Endothelial cell of umbilical vein (primary cell): ENCODE data around the gene TMTC1. TPM values are rescaled to one million over a fixed set of nuclear protein-coding genes. Genes with fewer than 3 reads are reported as not detected.

Source experiments
- BruUV-seq: library from RNA; stranded (reverse); fragments of 400-500 nt; replicated peaks from 2 replicates; lab custom pipeline; 2021; lab: Mats Ljungman, UMichigan
- CTCF ChIA-PET: fragments of 300-600, 350-600 bp; sonication (Branson Sonifier 250); formaldehyde crosslinking; loops from one replicate; lab custom pipeline; 2021; ENCODE audit warnings: antibody characterized with exemption, inconsistent platforms; lab: Charles Lee
- POLR2A ChIA-PET: fragments of 300-600, 350-600 bp; sonication (Branson Sonifier 250); formaldehyde crosslinking; loops from one replicate; lab custom pipeline; 2021; ENCODE audit warnings: antibody characterized with exemption, inconsistent platforms; lab: Charles Lee
- DNase-seq: peaks from one replicate; pipeline ENCODE4 v3.0.0-alpha.2; 2011; ENCODE audit warnings: low read depth, low spot score
- FAIRE-seq: peaks from 2 replicates; lab custom pipeline; 2011; peaks lifted over from hg19 to GRCh38; lab: Jason Lieb, UNC
- H2AFZ ChIP-seq: 2 replicates; pipeline ENCODE4 v1.6.0; 2012; ENCODE audit warnings: low read depth, low read length, control low read depth, inconsistent platforms
- H3K27ac ChIP-seq: 2 replicates; pipeline ENCODE4 v1.5.1; 2011; ENCODE audit warnings: low read depth, mild to moderate bottlenecking, control low read depth, low read length, moderate library complexity; ENCODE audit not compliant: insufficient read depth
- H3K27me3 ChIP-seq, 2 experiments: 2 replicates each; pipeline versions ENCODE4 v1.6.0 to v1.6.1; 2011; ENCODE audit warnings: low read length in 2 of 2, mixed read lengths in 1 of 2; ENCODE audit not compliant: control insufficient read depth in 2 of 2, insufficient read depth in 2 of 2
- H3K36me3 ChIP-seq, 2 experiments: 2 replicates in 1 of 2; 3 replicates in 1 of 2; pipeline ENCODE4 v1.5.1; 2011; ENCODE audit warnings: low read length in 2 of 2, mild to moderate bottlenecking in 1 of 2, moderate library complexity in 1 of 2; ENCODE audit not compliant: control insufficient read depth in 2 of 2, insufficient read depth in 2 of 2; ENCODE audit errors: extremely low read depth in 1 of 2
- H3K4me1 ChIP-seq: 3 replicates; pipeline ENCODE4 v1.5.1; 2011; ENCODE audit warnings: mild to moderate bottlenecking, low read length; ENCODE audit not compliant: control insufficient read depth, insufficient read depth; ENCODE audit errors: extremely low read depth
- H3K4me2 ChIP-seq: 2 replicates; pipeline ENCODE4 v1.6.1; 2011; ENCODE audit warnings: low read length, control low read depth, mixed read lengths; ENCODE audit not compliant: insufficient read depth
- H3K4me3 ChIP-seq, 3 experiments: fragments of 200-600 bp in 1 of 3; sonication (generic), shearing (Covaris generic) in 1 of 3; replicated peaks in 1 of 3; 2 replicates each; pipeline ENCODE4 v1.5.1; 2011 to 2016; ENCODE audit warnings: control low read depth in 3 of 3, low read length in 3 of 3, mild to moderate bottlenecking in 2 of 3, inconsistent platforms in 1 of 3, low read depth in 1 of 3, moderate library complexity in 1 of 3; ENCODE audit not compliant: insufficient read depth in 1 of 3
- H3K79me2 ChIP-seq: 2 replicates; pipeline ENCODE4 v1.6.0; 2012; ENCODE audit warnings: low read length, inconsistent platforms; ENCODE audit not compliant: control insufficient read depth, insufficient read depth
- H3K9ac ChIP-seq: replicated peaks from 2 replicates; pipeline ENCODE3; 2011; ENCODE audit warnings: low read length, control low read depth; ENCODE audit not compliant: insufficient read depth; ENCODE audit errors: extremely low read depth
- H3K9me1 ChIP-seq: replicated peaks from 3 replicates; pipeline ENCODE4 v1.6.0; 2011; ENCODE audit warnings: mild to moderate bottlenecking, low read length; ENCODE audit not compliant: control insufficient read depth, insufficient read depth; ENCODE audit errors: extremely low read depth
- H3K9me3 ChIP-seq: replicated peaks from 2 replicates; pipeline ENCODE4 v1.5.1; 2012; ENCODE audit warnings: low read length, inconsistent platforms; ENCODE audit not compliant: control insufficient read depth, insufficient read depth
- H4K20me1 ChIP-seq: replicated peaks from 2 replicates; pipeline ENCODE3; 2011; ENCODE audit warnings: mild to moderate bottlenecking, low read length; ENCODE audit not compliant: control insufficient read depth, insufficient read depth; ENCODE audit errors: extremely low read depth
- EZH2 ChIP-seq: IDR thresholded peaks from 2 replicates; pipeline ENCODE4 v1.6.1; 2012; ENCODE audit warnings: borderline replicate concordance, low read depth, mild to moderate bottlenecking, moderate library complexity, low read length, inconsistent platforms; ENCODE audit not compliant: severe bottlenecking
- FOS ChIP-seq: IDR thresholded peaks from 2 replicates; pipeline ENCODE4 v1.6.1; 2011; ENCODE audit warnings: mild to moderate bottlenecking, low read length, moderate library complexity, borderline replicate concordance; ENCODE audit not compliant: insufficient read depth
- GATA2 ChIP-seq: IDR thresholded peaks from 2 replicates; pipeline ENCODE4 v1.7.0; 2011; ENCODE audit warnings: low read depth, mild to moderate bottlenecking, moderate library complexity, mixed read lengths, low read length; ENCODE audit not compliant: insufficient read length, insufficient read depth
- JUN ChIP-seq: IDR thresholded peaks from 2 replicates; pipeline ENCODE4 v1.6.1; 2011; ENCODE audit warnings: borderline replicate concordance, low read depth; ENCODE audit not compliant: insufficient read length, insufficient read depth
- MYC ChIP-seq: IDR thresholded peaks from one replicate; pipeline ENCODE4 v1.6.1; 2011; ENCODE audit warnings: mild to moderate bottlenecking, low read depth, low read length
- POLR2A ChIP-seq: IDR thresholded peaks from 2 replicates; pipeline ENCODE4 v1.6.1; 2012; ENCODE audit warnings: low read depth, mild to moderate bottlenecking, control low read depth, low read length
- POLR2AphosphoS5 ChIP-seq: IDR thresholded peaks from 2 replicates; pipeline ENCODE4 v1.6.1; 2012; ENCODE audit warnings: low read depth, mild to moderate bottlenecking, control low read depth, low read length, moderate library complexity; ENCODE audit not compliant: insufficient read depth
- dilution Hi-C: fragments of 300-500 bp; cut with MboI; formaldehyde crosslinking; loops from one replicate; pipeline ENCODE4 v1.15.0; 2019; ENCODE audit warnings: low sequenced_read_pairs; ENCODE audit not compliant: extremely low pct_ligation_motif_present
- intact Hi-C: fragments of 100-400 bp; cut with micrococcal nuclease; formaldehyde crosslinking; loops from one replicate; pipeline ENCODE4 v1.10.0; 2022
- polyA plus RNA-seq, 4 experiments: library from polyadenylated mRNA; depleted of rRNA in 3 of 4; stranded (reverse) in 3 of 4; unstranded in 1 of 4; fragments of >200 nt; gene quantifications; 2 replicates each; pipeline versions ENCODE4 v1.2.1 to v1.2.3, GENCODE V29; 2011 to 2012; ENCODE audit warnings: missing spikeins in 1 of 4
- total RNA-seq: library from RNA; stranded (reverse); gene quantifications from 2 replicates; pipeline ENCODE4 v1.2.3, GENCODE V29; 2021
- TF ChIP-seq, protein P1 (sequence below): IDR thresholded peaks from 2 replicates; pipeline ENCODE4 v1.6.1; 2011; ENCODE audit not compliant: insufficient read depth, insufficient read length
- TF ChIP-seq, protein P2 (sequence below), 2 donors: IDR thresholded peaks; 1 replicate in 1 of 2; 2 replicates in 1 of 2; pipeline ENCODE4 v1.5.1; 2011; ENCODE audit warnings: low read length in 2 of 2, mild to moderate bottlenecking in 2 of 2, moderate library complexity in 2 of 2, control low read depth in 1 of 2, inconsistent platforms in 1 of 2, low read depth in 1 of 2; ENCODE audit not compliant: insufficient read depth in 1 of 2; ENCODE audit errors: extremely low read depth in 1 of 2

Gene TMTC1
- total and polyA plus RNA-seq, 2 donors (not counting 3 experiments of a cell fraction or from before 2014, with no cell fraction given): 5.4 to 5.9 TPM

DNA sequence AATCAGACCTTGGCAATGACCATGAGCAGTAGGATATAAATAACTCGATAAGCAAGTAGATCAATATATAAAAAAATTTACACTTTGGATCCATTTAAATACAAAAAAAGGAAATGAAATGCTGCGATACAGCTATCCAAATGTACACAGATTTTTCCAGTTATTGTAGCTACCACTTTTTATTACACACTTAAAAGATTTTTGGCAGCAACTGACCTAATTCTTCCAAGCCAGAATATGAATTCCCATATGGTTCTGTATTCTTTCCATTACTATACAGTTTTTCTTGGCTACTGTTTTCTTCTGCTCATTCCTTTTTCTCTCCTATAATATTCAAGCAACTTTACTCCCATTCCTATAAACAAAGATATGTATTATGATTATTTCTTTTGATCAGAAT lies 52.2 kb downstream of the TMTC1 start:
- DNase-seq: peak; percentile 28
- no TSS peak for BruUV-seq
- Histone ChIP-seq H3K36me3 (no peaks in the 10 kb centered on the region), H3K9ac (no peak overlapping the region), H3K4me3 (no peak overlapping the region), H3K27ac (no peak overlapping the region), H3K79me2 (no peaks in the 10 kb centered on the region), H3K27me3 (no peaks in the 10 kb centered on the region), H3K4me2 (no peak overlapping the region), H3K9me1 (no peaks in the 10 kb centered on the region), H3K9me3 (no peaks in the 10 kb centered on the region), H2AFZ (no peak overlapping the region), H4K20me1 (no peaks in the 10 kb centered on the region), H3K4me1 (peaks cover 16% of the 10 kb centered on the region)
- TF ChIP-seq JUN: no peak
- no peak for TF ChIP-seq POLR2AphosphoS5
- TF ChIP-seq POLR2A: no peak
- no peak for TF ChIP-seq GATA2
- TF ChIP-seq FOS: no peak
- TF ChIP-seq, protein P1, sequence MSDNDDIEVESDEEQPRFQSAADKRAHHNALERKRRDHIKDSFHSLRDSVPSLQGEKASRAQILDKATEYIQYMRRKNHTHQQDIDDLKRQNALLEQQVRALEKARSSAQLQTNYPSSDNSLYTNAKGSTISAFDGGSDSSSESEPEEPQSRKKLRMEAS: no peak
- TF ChIP-seq, protein P2, sequence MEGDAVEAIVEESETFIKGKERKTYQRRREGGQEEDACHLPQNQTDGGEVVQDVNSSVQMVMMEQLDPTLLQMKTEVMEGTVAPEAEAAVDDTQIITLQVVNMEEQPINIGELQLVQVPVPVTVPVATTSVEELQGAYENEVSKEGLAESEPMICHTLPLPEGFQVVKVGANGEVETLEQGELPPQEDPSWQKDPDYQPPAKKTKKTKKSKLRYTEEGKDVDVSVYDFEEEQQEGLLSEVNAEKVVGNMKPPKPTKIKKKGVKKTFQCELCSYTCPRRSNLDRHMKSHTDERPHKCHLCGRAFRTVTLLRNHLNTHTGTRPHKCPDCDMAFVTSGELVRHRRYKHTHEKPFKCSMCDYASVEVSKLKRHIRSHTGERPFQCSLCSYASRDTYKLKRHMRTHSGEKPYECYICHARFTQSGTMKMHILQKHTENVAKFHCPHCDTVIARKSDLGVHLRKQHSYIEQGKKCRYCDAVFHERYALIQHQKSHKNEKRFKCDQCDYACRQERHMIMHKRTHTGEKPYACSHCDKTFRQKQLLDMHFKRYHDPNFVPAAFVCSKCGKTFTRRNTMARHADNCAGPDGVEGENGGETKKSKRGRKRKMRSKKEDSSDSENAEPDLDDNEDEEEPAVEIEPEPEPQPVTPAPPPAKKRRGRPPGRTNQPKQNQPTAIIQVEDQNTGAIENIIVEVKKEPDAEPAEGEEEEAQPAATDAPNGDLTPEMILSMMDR (IDR thresholded peaks at IDR 0.05; ENCODE audit: extremely low read depth in 1 of 2, insufficient read depth in 1 of 2, low read depth in 1 of 2, low read length in 2 of 2): no peak
- TF ChIP-seq EZH2: no peak
- TF ChIP-seq MYC: no peak
- intact Hi-C loops: no loop called here
- ChIA-PET POLR2A (no interaction called here), CTCF (interaction anchor here (1.3 kb wide), 1 partner anchor 11 kb away, joined by 3 read pairs; no protein-coding TSS in a partner anchor)
- dilution Hi-C loops: no loop called here
- no peak for FAIRE-seq
